RWPE2 (cell line): Measurements from ENCODE around the gene TIMM44.

Source experiments
- ATAC-seq: fragments of 200-7000 bp; cut with Tn5 transposase; 3 replicates; pipeline ENCODE4 v1.9.1; 2021; ENCODE audit warnings: low read depth
- DNase-seq: peaks from one replicate; pipeline ENCODE4 v3.0.0-alpha.2; 2020; ENCODE audit warnings: low spot score
- H3K27ac ChIP-seq: fragments of 450-650 bp; 2 replicates; pipeline ENCODE4 v1.5.1; 2017; ENCODE audit warnings: mild to moderate bottlenecking; ENCODE audit not compliant: poor library complexity, severe bottlenecking
- H3K27me3 ChIP-seq: fragments of 250-450 bp; sonication (Bioruptor Pico); 2 replicates; pipeline ENCODE4 v1.5.1; 2021; ENCODE audit warnings: mild to moderate bottlenecking, moderate library complexity; ENCODE audit not compliant: insufficient read depth, poor library complexity, severe bottlenecking
- H3K36me3 ChIP-seq: fragments of 250-450 bp; sonication (Bioruptor Pico); 2 replicates; pipeline ENCODE4 v1.5.1; 2020; ENCODE audit warnings: low read depth, mild to moderate bottlenecking, moderate library complexity
- H3K4me1 ChIP-seq: fragments of 250-450 bp; sonication (Bioruptor Pico); 2 replicates; pipeline ENCODE4 v1.5.1; 2021; ENCODE audit warnings: mild to moderate bottlenecking, moderate library complexity; ENCODE audit not compliant: insufficient read depth, poor library complexity, severe bottlenecking
- H3K4me3 ChIP-seq: fragments of 250-450 bp; sonication (Bioruptor Pico); 2 replicates; pipeline ENCODE4 v1.5.1; 2021; ENCODE audit warnings: mild to moderate bottlenecking, moderate library complexity; ENCODE audit not compliant: severe bottlenecking
- H3K9me3 ChIP-seq: fragments of 250-450 bp; sonication (Bioruptor Pico); 2 replicates; pipeline ENCODE4 v1.5.1; 2021; ENCODE audit warnings: mild to moderate bottlenecking, moderate library complexity; ENCODE audit not compliant: severe bottlenecking
- TF ChIP-seq, protein P1 (sequence below): fragments of 450-650 bp; IDR thresholded peaks from one replicate; pipeline ENCODE4 v1.5.1; 2017; ENCODE audit warnings: mild to moderate bottlenecking, moderate library complexity; ENCODE audit not compliant: poor library complexity, severe bottlenecking

TIMM44 gene

DNA sequence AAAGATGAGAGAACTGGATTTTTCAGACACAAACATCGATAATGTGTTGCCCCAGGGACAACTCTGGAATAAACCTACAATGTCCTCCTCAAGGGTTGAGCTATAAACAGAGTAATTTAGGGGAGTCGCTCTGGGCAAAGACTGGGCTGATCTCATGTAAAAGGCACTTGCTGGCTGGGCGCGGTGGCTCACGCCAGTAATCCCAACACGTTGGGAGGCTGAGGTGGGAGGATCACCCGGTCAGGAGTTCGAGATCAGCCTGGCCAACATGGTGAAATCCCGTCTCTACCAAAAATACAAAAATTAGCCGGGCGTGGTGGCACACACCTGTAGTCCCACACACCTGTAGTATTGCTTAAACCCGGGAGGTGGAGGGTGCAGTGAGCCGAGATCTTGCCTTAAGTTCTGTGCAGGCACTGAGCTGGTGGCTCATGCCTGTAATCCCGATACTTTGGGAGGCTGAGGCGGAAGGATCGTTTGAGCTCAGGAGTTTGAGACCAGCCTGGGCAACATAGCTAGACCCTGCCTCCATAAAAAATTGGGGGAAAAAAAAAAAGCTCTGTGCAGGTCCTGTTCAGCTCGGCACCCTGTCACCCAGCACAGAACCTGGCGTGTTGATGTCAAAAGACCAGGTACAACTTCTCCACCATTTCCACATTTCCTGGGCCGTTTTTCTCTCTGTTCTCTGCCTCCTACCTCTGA, 1.4 kb downstream of the TIMM44 start:
- Histone ChIP-seq H3K36me3 (peaks cover 42% of the 10 kb centered on the region), H3K27me3 (no peaks in the 10 kb centered on the region), H3K27ac (no peak overlapping the region), H3K4me1 (no peaks in the 10 kb centered on the region), H3K4me3 (no peak overlapping the region), H3K9me3 (no peaks in the 10 kb centered on the region)
- no peak for DNase-seq
- TF ChIP-seq, protein P1, sequence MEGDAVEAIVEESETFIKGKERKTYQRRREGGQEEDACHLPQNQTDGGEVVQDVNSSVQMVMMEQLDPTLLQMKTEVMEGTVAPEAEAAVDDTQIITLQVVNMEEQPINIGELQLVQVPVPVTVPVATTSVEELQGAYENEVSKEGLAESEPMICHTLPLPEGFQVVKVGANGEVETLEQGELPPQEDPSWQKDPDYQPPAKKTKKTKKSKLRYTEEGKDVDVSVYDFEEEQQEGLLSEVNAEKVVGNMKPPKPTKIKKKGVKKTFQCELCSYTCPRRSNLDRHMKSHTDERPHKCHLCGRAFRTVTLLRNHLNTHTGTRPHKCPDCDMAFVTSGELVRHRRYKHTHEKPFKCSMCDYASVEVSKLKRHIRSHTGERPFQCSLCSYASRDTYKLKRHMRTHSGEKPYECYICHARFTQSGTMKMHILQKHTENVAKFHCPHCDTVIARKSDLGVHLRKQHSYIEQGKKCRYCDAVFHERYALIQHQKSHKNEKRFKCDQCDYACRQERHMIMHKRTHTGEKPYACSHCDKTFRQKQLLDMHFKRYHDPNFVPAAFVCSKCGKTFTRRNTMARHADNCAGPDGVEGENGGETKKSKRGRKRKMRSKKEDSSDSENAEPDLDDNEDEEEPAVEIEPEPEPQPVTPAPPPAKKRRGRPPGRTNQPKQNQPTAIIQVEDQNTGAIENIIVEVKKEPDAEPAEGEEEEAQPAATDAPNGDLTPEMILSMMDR = no peak
- no peak for ATAC-seq

DNA sequence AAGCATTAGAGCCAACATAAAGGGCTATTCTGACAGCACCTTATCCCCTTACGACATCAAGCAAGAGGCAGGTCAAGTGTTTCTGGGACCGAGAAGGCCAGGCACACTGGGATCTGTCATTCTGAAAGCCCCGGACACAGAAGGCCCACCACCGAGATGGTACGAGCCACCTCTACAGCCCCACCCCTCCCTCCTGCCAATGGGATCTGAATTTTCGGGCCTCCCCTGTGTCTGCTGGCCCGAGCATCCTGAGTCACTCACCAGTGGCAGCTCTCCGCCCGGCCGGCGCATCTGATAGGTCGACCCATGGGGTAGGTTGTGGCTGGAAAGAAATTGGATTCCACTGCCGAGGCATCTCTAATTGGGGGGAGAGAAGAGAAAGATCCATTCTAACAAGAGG, 2.6 kb downstream of the TIMM44 start:
- ATAC-seq (no peak), DNase-seq (no peak)
- TF ChIP-seq, protein P1 = no peak
- Histone ChIP-seq H3K4me3 (no peak overlapping the region), H3K27me3 (no peaks in the 10 kb centered on the region), H3K27ac (no peak overlapping the region), H3K36me3 (peaks cover 54% of the 10 kb centered on the region), H3K9me3 (no peaks in the 10 kb centered on the region), H3K4me1 (no peaks in the 10 kb centered on the region)

DNA sequence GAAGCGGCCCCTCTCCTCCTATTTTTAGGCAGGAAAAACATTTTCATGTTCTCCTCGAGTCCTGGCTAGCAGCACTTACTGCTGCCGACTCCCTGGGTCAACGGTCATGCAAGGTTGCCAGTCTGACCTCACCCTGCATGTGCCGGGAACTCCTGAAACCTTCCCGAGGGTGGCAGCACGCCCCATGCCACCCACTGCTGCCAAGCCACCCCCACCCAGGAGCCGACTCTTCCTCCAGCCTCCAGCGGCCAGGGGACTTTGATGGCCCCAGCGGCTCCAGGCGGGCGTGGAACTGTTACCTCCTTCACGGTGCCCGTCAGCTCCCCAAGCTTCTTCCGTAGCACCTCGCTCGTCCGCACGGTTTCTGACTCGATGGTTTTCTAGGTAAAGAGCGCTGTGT, 8.7 kb downstream of the TIMM44 start:
- ATAC-seq = no peak
- peaks cover 2% of the 10 kb centered on the region for H3K4me1 ChIP-seq
- DNase-seq = no peak
- no peak overlapping the region for H3K27ac ChIP-seq
- H3K36me3 ChIP-seq = peaks cover 87% of the 10 kb centered on the region
- H3K4me3 ChIP-seq = no peak overlapping the region
- TF ChIP-seq, protein P1 = no peak
- H3K27me3 ChIP-seq = no peaks in the 10 kb centered on the region
- no peaks in the 10 kb centered on the region for H3K9me3 ChIP-seq

DNA sequence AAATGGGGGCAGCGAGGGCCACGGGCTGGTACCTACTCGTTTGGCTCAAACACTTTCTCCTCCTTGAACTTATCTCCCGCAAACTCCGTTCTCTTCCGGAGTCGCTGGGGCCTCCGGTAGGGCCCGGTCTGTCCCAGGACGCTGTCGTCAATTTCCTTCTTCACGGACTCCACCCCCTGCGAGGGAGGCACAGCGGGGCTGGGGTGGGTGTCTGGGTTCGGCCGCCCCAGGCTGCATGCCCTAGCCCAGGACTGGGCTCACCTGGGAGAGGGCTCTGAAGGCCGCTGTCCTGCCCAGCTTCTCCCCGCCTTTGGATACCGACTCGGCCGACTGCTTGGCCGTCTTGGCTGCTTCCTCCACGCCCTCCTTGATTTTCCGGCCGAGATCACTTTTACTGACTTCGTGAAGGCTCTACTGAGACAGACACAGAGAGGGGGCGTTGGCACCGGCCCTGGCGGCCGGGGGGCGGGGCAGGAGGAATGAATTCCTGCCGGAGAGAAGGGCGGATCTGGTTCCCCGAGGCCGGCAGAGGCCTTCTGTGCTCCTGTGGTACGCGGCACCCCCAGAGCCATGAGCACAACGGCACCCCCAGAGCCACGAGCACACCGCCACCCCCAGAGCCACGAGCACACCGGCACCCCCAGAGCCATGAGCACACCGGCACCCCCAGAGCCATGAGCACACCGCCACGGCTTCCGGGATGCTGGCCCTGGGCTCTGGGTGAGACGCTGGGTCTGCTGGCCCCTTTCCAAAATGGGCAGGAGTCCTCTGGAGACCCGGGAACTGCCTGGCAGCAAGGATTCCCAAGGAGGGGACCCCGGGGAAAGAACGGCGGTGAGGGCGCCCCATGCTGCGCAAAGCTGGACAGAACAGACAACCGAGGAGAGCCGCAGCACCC, 9.4 kb downstream of the TIMM44 start:
- peaks cover 7% of the 10 kb centered on the region for H3K4me1 ChIP-seq
- no peak overlapping the region for H3K4me3 ChIP-seq
- DNase-seq (no peak), ATAC-seq (no peak)
- H3K27ac ChIP-seq = no peak overlapping the region
- H3K9me3 ChIP-seq = no peaks in the 10 kb centered on the region
- TF ChIP-seq, protein P1 = no peak
- H3K27me3 ChIP-seq = no peaks in the 10 kb centered on the region
- H3K36me3 ChIP-seq = peaks cover 87% of the 10 kb centered on the region

DNA sequence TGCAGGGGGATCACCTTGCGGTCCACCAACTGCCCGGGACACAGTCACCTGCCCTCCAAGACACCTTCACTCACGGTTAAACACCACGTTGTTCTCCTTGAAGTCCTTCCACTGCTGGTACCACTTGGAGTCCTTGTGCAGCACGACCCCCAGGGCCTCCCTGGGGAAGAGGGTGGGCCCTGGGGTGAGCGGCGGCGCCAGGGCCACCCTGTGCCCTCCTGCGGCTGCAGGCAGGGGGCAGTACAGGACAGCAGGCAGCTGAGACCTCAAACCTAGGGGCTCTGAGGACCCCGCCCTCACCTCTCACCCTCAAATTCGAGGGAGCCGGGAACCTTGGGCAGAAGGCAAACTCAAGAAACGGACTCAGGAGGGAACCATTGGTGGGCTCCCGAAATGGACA, 10.1 kb downstream of the TIMM44 start:
- Histone ChIP-seq H3K36me3 (peaks cover 80% of the 10 kb centered on the region), H3K4me3 (no peak overlapping the region), H3K27ac (no peak overlapping the region), H3K27me3 (no peaks in the 10 kb centered on the region), H3K4me1 (peaks cover 13% of the 10 kb centered on the region), H3K9me3 (no peaks in the 10 kb centered on the region)
- no peak for DNase-seq
- TF ChIP-seq, protein P1 = no peak
- ATAC-seq = no peak
